Lower lobe of right lung (tissue), 2 donors: ENCODE measurements around the gene PTGS2. TPM values are rescaled to one million over a fixed set of nuclear protein-coding genes. Genes with fewer than 3 reads are reported as not detected.

ENCODE experiments used
- ATAC-seq, 2 donors: fragments of 200-7000 bp; cut with Tn5 transposase; one replicate each; pipeline ENCODE4 v1.9.1; 2020 to 2022; ENCODE audit warnings: mild to moderate bottlenecking in 2 of 2, moderate library complexity in 2 of 2
- DNase-seq: peaks from one replicate; pipeline ENCODE4 v3.0.0-alpha.2; 2020
- H3K27ac ChIP-seq: fragments of 200-600 bp; one replicate; pipeline ENCODE4 v1.8.0; 2022
- H3K27me3 ChIP-seq: fragments of 200-600 bp; one replicate; pipeline ENCODE4 v1.8.0; 2022; ENCODE audit warnings: low read depth
- H3K36me3 ChIP-seq: fragments of 200-600 bp; one replicate; pipeline ENCODE4 v1.8.0; 2022; ENCODE audit warnings: mild to moderate bottlenecking
- H3K4me1 ChIP-seq: fragments of 200-600 bp; one replicate; pipeline ENCODE4 v1.8.0; 2022
- H3K4me3 ChIP-seq: fragments of 200-600 bp; one replicate; pipeline ENCODE4 v1.8.0; 2022; ENCODE audit warnings: mild to moderate bottlenecking
- H3K9me3 ChIP-seq: fragments of 200-600 bp; one replicate; pipeline ENCODE4 v1.8.0; 2022
- CTCF ChIP-seq: fragments of 200-600 bp; IDR thresholded peaks from one replicate; pipeline ENCODE4 v1.8.0; 2022; ENCODE audit warnings: antibody characterized with exemption, mild to moderate bottlenecking
- intact Hi-C: fragments of 100-400 bp; cut with DNase I; formaldehyde crosslinking; loops from one replicate; pipeline ENCODE4 v1.11.0; 2022
- total RNA-seq: library from RNA; stranded (reverse); fragmentation: NEBNext Ultra II Directional; extraction: Animal tissue kit (Norgen Biotek cat#: 25700); gene quantifications from one replicate; pipeline ENCODE4 v1.2.1, GENCODE V29; 2021
- donor health status: DM: no; HTN: yes; CAD: no; lungs with severe emphysema.

PTGS2 gene
- total RNA-seq, 1 donor from 2014 or later, result 15.5 TPM

GRCh38 chr1:186662752-186663151 lies 17.5 kb downstream of the PTGS2 start:
- intact Hi-C loops, result no loop called here
- H3K36me3 ChIP-seq, result no peaks in the 10 kb centered on the region
- no peak overlapping the region for H3K4me3 ChIP-seq
- H3K27ac ChIP-seq, result no peak overlapping the region
- no peaks in the 10 kb centered on the region for H3K9me3 ChIP-seq
- no peak for DNase-seq
- TF ChIP-seq CTCF, result no peak
- H3K27me3 ChIP-seq, result no peaks in the 10 kb centered on the region
- no peak for ATAC-seq
- H3K4me1 ChIP-seq, result no peaks in the 10 kb centered on the region

GRCh38 chr1:186659890-186660341 lies 20.3 kb downstream of the PTGS2 start:
- H3K36me3 ChIP-seq, result no peaks in the 10 kb centered on the region
- no peak overlapping the region for H3K4me3 ChIP-seq
- DNase-seq (no peak), ATAC-seq (peak in 1 of 2 donors; percentile 63)
- H3K27ac ChIP-seq, result no peak overlapping the region
- no peak for TF ChIP-seq CTCF
- no peaks in the 10 kb centered on the region for H3K9me3 ChIP-seq
- H3K4me1 ChIP-seq, result no peaks in the 10 kb centered on the region
- no peaks in the 10 kb centered on the region for H3K27me3 ChIP-seq
- intact Hi-C loops, result no loop called here

- TF ChIP-seq CTCF, result no peak
These were observed 21.2 kb downstream of the PTGS2 start for GRCh38 chr1:186658999-186659398.

GRCh38 chr1:186657481-186657880 lies 22.7 kb downstream of the PTGS2 start:
- Histone ChIP-seq H3K4me1 (no peaks in the 10 kb centered on the region), H3K36me3 (no peaks in the 10 kb centered on the region), H3K9me3 (no peaks in the 10 kb centered on the region), H3K4me3 (no peak overlapping the region), H3K27ac (no peak overlapping the region), H3K27me3 (no peaks in the 10 kb centered on the region)
- intact Hi-C loops, result no loop called here
- no peak for TF ChIP-seq CTCF
- DNase-seq, result no peak
- ATAC-seq, result no peak

More at GRCh38 chr1:186658999-186659398, 21.2 kb downstream of the PTGS2 start:
- Histone ChIP-seq H3K27me3 (no peaks in the 10 kb centered on the region), H3K27ac (no peak overlapping the region), H3K36me3 (no peaks in the 10 kb centered on the region), H3K4me1 (no peaks in the 10 kb centered on the region), H3K9me3 (no peaks in the 10 kb centered on the region), H3K4me3 (no peak overlapping the region)
- ATAC-seq, result no peak
- intact Hi-C loops, result no loop called here
- no peak for DNase-seq

GRCh38 chr1:186655876-186656275 lies 24.3 kb downstream of the PTGS2 start:
- ATAC-seq, result peak in 1 of 2 donors; percentile 62
- Histone ChIP-seq H3K27me3 (no peaks in the 10 kb centered on the region), H3K9me3 (no peaks in the 10 kb centered on the region), H3K36me3 (no peaks in the 10 kb centered on the region), H3K4me3 (no peak overlapping the region), H3K4me1 (no peaks in the 10 kb centered on the region), H3K27ac (no peak overlapping the region)
- DNase-seq, result no peak
- no peak for TF ChIP-seq CTCF
- intact Hi-C loops, result no loop called here

GRCh38 chr1:186654741-186655140 lies 25.5 kb downstream of the PTGS2 start:
- ATAC-seq (peak in 1 of 2 donors; percentile 45), DNase-seq (no peak)
- H3K36me3 ChIP-seq, result no peaks in the 10 kb centered on the region
- TF ChIP-seq CTCF, result no peak
- no peak overlapping the region for H3K27ac ChIP-seq
- intact Hi-C loops, result no loop called here
- no peaks in the 10 kb centered on the region for H3K4me1 ChIP-seq
- no peaks in the 10 kb centered on the region for H3K27me3 ChIP-seq
- H3K9me3 ChIP-seq, result no peaks in the 10 kb centered on the region
- H3K4me3 ChIP-seq, result no peak overlapping the region
